Measurements from ENCODE around the gene KIF6. TPM values are rescaled to one million over a fixed set of nuclear protein-coding genes. Genes with fewer than 3 reads are reported as not detected.

KIF6 gene
- total and polyA plus RNA-seq, 2 donors (not counting 1 experiment from before 2014, with no cell fraction given) = not detected

DNA sequence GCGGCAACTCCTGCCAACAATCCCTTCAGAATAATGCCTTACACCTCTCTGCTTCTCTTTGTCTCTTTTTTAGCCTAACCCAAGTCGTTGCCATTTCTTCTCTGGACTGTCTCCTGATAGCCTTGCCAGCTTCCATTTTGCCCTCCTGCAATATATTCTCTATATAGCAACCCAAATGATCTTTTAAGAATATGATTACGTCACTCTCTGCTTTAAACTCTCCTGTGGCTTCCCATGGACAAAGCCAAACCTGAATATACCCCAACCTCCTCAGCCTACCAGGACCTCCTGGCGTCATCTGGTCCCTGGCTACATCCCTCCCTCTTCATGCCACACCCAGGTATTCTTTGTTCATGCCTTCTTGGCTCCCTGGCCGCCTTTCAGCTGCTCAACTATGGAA is 276.2 kb downstream of the KIF6 start:
- H3K79me2 ChIP-seq (ENCODE audit: control insufficient read depth, insufficient read depth, low read length) = no peaks in the 10 kb centered on the region
- TF ChIP-seq EZH2 (IDR thresholded peaks at IDR 0.05; ENCODE audit: borderline replicate concordance, insufficient read depth, low read depth, low read length, poor library complexity, severe bottlenecking) = no peak
- TF ChIP-seq, protein P1, sequence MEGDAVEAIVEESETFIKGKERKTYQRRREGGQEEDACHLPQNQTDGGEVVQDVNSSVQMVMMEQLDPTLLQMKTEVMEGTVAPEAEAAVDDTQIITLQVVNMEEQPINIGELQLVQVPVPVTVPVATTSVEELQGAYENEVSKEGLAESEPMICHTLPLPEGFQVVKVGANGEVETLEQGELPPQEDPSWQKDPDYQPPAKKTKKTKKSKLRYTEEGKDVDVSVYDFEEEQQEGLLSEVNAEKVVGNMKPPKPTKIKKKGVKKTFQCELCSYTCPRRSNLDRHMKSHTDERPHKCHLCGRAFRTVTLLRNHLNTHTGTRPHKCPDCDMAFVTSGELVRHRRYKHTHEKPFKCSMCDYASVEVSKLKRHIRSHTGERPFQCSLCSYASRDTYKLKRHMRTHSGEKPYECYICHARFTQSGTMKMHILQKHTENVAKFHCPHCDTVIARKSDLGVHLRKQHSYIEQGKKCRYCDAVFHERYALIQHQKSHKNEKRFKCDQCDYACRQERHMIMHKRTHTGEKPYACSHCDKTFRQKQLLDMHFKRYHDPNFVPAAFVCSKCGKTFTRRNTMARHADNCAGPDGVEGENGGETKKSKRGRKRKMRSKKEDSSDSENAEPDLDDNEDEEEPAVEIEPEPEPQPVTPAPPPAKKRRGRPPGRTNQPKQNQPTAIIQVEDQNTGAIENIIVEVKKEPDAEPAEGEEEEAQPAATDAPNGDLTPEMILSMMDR (IDR thresholded peaks at IDR 0.05) = no peak

DNA sequence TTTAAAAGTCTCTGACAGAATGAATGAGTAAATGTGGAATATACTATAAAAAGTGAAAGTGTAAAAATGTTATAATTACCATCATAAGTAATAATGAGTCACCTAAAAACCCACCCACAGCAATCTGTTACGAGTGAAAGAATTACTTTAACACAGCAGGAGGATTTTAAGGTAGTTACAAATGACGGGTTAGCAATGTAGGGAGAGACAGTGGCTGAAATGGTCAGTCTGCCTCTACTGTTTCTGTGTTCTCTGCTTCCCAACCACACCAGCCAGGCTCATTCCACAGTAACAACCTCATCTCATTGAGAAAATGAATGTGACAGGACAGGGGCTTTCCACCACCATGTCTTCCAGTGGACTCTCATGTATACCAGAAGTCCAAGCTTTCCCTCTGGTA is 278.3 kb downstream of the KIF6 start:
- Mint-ChIP-seq H3K4me1 (no peaks in the 10 kb centered on the region), H3K27me3 (peaks cover 40% of the 10 kb centered on the region), H3K27ac (no peak overlapping the region), H3K4me3 (no peak overlapping the region), H3K9me3 (ENCODE audit: insufficient read depth) (no peaks in the 10 kb centered on the region)
- DNase-seq (no peak), ATAC-seq (ENCODE audit: low read depth) (no peak)
- WGBS (ENCODE audit: insufficient coverage) = no CpG with 5 or more reads among the region's 2 CpGs
- Histone ChIP-seq H3K9me3 (ENCODE audit: control extremely low read depth in 1 of 3, control insufficient read depth in 2 of 3, insufficient read depth in 1 of 3, low read length in 2 of 3) (no peaks in the 10 kb centered on the region), H4K20me1 (ENCODE audit: control insufficient read depth, insufficient read depth, low read length, poor library complexity, severe bottlenecking) (no peaks in the 10 kb centered on the region), H3K27ac (ENCODE audit: low read length in 2 of 2) (no peak overlapping the region), H3K79me2 (ENCODE audit: control insufficient read depth, insufficient read depth, low read length) (no peaks in the 10 kb centered on the region), H3K27me3 (replicated peaks in 1 of 4; ENCODE audit: control extremely low read depth in 1 of 4, control insufficient read depth in 3 of 4, insufficient read depth in 4 of 4, low read length in 3 of 4) (no peaks in the 10 kb centered on the region), H3K4me1 (ENCODE audit: control insufficient read depth in 2 of 2, insufficient read depth in 2 of 2, low read length in 2 of 2) (no peaks in the 10 kb centered on the region), H3K4me3 (ENCODE audit: control extremely low read depth in 1 of 5, extremely low read depth in 1 of 5, insufficient read depth in 1 of 5, low read depth in 2 of 5, low read length in 4 of 5) (no peak overlapping the region), H3K36me3 (replicated peaks in 1 of 2; ENCODE audit: control extremely low read depth in 1 of 2, control insufficient read depth in 1 of 2, extremely low read depth in 1 of 2, insufficient read depth in 2 of 2, low read length in 1 of 2) (no peaks in the 10 kb centered on the region), H3K9ac (ENCODE audit: low read length) (no peak overlapping the region), H2AFZ (ENCODE audit: insufficient read depth, low read depth, low read length, poor library complexity, severe bottlenecking) (no peak overlapping the region), H3K4me2 (replicated peaks; ENCODE audit: low read depth, low read length, poor library complexity, severe bottlenecking) (no peak overlapping the region)
- TF ChIP-seq EZH2 (IDR thresholded peaks at IDR 0.05; ENCODE audit: borderline replicate concordance, insufficient read depth, low read depth, low read length, poor library complexity, severe bottlenecking) = no peak
- TF ChIP-seq, protein P1 (IDR thresholded peaks at IDR 0.05) = no peak
- ChIA-PET CTCF (no interaction called here), POLR2A (no interaction called here)
- intact Hi-C loops (cut with micrococcal nuclease) = no loop called here

More for the DNA sequence above, 276.2 kb downstream of the KIF6 start:
- Histone ChIP-seq H3K9me3 (ENCODE audit: control extremely low read depth in 1 of 3, control insufficient read depth in 2 of 3, insufficient read depth in 1 of 3, low read length in 2 of 3) (no peaks in the 10 kb centered on the region), H3K4me3 (ENCODE audit: control extremely low read depth in 1 of 5, extremely low read depth in 1 of 5, insufficient read depth in 1 of 5, low read depth in 2 of 5, low read length in 4 of 5) (no peak overlapping the region), H3K4me2 (replicated peaks; ENCODE audit: low read depth, low read length, poor library complexity, severe bottlenecking) (no peak overlapping the region), H2AFZ (ENCODE audit: insufficient read depth, low read depth, low read length, poor library complexity, severe bottlenecking) (no peak overlapping the region), H3K27ac (ENCODE audit: low read length in 2 of 2) (no peak overlapping the region), H3K27me3 (replicated peaks in 1 of 4; ENCODE audit: control extremely low read depth in 1 of 4, control insufficient read depth in 3 of 4, insufficient read depth in 4 of 4, low read length in 3 of 4) (no peaks in the 10 kb centered on the region), H3K36me3 (replicated peaks in 1 of 2; ENCODE audit: control extremely low read depth in 1 of 2, control insufficient read depth in 1 of 2, extremely low read depth in 1 of 2, insufficient read depth in 2 of 2, low read length in 1 of 2) (no peaks in the 10 kb centered on the region), H3K9ac (ENCODE audit: low read length) (no peak overlapping the region), H4K20me1 (ENCODE audit: control insufficient read depth, insufficient read depth, low read length, poor library complexity, severe bottlenecking) (no peaks in the 10 kb centered on the region), H3K4me1 (ENCODE audit: control insufficient read depth in 2 of 2, insufficient read depth in 2 of 2, low read length in 2 of 2) (no peaks in the 10 kb centered on the region)
- ATAC-seq (ENCODE audit: low read depth) (no peak), DNase-seq (no peak)
- no peaks in the 10 kb centered on the region for H3K4me1 Mint-ChIP-seq
- WGBS (ENCODE audit: insufficient coverage) = 76% methylated on average over 4 of the region's 5 CpGs
- peaks cover 43% of the 10 kb centered on the region for H3K27me3 Mint-ChIP-seq
- intact Hi-C loops (cut with micrococcal nuclease) = no loop called here
- H3K4me3 Mint-ChIP-seq = no peak overlapping the region
- peaks cover 4% of the 10 kb centered on the region for H3K9me3 Mint-ChIP-seq (ENCODE audit: insufficient read depth)
- no peak overlapping the region for H3K27ac Mint-ChIP-seq
- ChIA-PET POLR2A (no interaction called here), CTCF (no interaction called here)

All from B cell (primary cell).